Cerebellar cortex (tissue), 1 donor: ENCODE data around the gene COL17A1.

ENCODE experiments used
- DNase-seq: peaks from one replicate; pipeline ENCODE4 v3.0.0-alpha.2; 2015; ENCODE audit warnings: low spot score

COL17A1 gene

GRCh38 chr10:104096692-104097091 lies 11.0 kb upstream of the COL17A1 start:
- no peak for DNase-seq

GRCh38 chr10:104092749-104093148 lies 7.1 kb upstream of the COL17A1 start:
- DNase-seq, result no peak

DNA sequence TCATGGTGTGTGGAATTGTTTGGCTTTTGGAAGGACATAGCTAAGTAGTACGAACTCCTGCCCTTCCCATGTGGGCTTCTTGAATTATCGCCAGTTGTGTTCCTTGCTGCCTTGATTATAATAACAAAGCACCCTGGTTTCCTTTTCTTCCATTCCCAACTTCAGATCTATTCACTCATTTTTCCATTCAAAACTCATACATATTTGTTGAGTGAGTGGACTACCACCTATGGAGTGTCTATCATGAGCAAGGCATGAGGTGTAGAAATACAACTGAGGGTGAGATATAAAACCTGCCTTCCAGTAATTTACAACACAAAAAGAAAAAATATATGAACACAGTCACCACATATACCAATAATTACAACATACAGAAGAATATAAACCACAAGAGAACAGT lies 4.9 kb upstream of the COL17A1 start:
- no peak for DNase-seq

DNA sequence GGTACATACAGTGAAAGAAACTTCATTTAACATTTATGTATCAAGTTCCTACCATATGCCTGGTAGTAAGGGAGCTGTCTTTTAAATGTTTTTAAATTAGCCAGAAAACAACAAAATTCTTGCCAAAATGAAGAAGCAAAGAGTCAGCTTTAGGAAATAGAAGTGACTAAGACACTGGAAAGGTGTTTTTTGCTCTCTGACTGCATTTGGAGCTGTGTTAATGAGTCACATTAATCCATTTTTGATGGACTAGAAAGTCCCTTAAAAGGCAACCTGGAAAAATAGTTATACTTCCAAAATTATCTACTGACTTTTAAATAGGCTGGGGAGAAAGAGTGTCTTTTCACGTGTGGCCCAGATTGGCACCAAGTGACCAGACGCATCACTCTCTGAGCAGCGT lies 3.9 kb upstream of the COL17A1 start:
- DNase-seq, result no peak

- no peak for DNase-seq
These were observed 2.6 kb upstream of the COL17A1 start for GRCh38 chr10:104088239-104088638.

DNA sequence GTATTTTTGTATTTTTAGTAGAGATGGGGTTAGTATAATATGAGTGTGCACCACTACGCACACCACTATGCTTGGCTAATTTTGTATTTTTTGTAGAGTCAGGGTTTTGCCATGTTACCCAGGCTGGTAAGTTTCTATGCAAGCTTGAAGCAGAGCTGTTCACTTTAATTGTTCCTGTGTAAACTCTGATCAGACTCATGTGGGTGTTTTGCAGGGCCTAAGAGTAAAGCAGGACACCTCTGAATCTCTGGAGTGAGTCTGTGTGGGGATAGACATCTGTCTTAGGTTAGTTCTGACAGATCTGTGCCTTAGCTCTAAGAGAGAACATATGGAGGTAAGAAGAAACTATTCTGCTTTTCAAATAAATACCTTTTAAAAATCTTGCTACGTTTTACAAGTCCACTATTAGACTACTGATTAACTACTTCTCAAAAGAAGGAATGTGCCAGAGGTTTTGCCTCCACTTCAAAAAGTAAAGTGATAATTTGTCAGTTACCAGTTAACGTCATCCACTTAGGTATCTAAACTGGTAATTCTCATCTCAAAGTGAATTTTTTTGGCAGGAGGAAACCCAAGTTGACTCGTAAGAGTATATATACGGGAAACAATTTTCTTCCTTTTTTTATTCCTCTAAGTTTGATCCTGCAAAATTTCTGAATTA lies 1.1 kb downstream of the COL17A1 start:
- DNase-seq, result no peak

DNA sequence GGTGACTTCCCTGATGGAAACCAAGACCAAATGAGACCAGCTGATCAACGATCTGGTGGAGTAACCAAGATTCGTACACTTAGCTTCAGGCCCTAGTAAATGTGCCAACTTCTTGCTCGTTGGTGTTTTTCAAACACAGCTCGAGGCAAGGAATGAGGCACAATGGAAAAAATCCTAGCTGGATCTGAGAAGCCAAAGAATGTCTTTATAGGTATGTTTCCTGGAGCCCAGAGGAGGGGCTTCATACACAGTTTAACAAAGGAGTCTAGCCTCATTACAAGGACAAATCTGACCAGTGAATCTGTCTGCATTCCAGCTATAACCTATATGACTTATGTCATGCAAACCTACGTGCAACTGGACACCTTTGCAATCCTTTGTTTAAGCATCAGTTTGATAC lies 3.7 kb downstream of the COL17A1 start:
- no peak for DNase-seq

- DNase-seq, result no peak
These were observed 4.9 kb downstream of the COL17A1 start for GRCh38 chr10:104080762-104081161.

DNA sequence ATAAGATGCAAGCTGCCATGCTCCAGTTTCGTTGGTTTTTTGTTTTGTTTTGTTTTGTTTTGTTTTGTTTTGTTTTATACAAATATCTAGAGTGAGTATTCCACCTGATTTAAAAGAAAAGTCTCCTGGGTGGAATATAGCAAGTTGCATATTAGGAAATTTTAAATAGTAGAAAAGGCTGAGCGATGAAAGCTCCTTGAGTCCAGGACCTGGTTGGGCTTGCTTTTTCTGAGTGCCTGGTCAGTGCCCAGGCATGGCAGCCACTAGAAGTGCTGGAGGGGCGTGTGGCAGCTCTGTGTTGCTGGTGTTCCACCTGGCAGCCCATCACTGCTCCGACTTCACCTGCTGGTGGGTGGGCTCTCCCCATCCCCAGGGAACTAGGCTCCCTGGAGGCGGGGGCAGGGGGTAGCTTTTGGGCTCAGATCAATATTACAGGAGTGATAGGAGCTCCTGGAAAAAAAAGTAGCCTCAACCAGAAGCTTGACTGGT lies 8.0 kb downstream of the COL17A1 start:
- no peak for DNase-seq

DNA sequence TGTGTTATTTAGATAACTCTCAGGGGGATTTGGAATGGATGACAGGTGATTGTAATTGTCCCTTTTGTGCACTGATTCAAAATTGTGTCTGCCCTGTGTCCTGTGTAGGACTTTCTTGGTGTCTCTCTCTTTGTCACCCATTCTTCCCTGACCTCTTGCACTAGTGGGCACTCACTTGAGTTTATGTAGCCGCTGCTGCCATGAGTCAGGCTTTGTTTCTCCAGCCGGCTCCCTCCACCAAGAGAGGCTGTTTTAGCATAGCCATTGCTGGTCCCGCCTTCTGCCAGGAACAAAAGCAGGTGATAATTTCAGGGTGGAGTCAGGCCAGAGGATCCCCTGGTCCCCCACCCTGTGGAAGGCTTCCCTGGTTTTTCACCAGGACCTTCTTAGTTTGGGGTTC lies 8.4 kb downstream of the COL17A1 start:
- no peak for DNase-seq

DNA sequence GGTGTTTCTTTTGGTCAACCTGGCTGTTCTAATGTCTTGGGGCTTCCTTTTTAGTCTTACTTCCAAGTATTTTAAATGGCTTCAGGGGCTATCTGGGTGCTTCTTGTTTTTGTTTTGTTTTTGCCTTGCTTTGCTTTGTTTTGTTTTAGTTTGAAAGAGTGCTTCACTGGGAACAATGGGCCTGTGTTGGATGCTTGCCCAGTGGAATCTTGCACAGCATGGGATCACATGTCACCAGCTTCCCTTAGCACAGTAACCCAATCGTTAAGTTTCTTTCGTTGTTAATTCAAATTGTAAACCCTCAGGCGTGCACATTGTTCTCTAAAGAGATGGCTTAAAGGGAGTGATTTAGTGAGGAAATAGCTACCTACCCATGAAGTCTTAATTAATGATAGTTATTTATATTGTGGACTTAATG lies 8.9 kb downstream of the COL17A1 start:
- DNase-seq, result peak; percentile 8

GRCh38 chr10:104074505-104074904 lies 11.2 kb downstream of the COL17A1 start:
- no peak for DNase-seq

DNA sequence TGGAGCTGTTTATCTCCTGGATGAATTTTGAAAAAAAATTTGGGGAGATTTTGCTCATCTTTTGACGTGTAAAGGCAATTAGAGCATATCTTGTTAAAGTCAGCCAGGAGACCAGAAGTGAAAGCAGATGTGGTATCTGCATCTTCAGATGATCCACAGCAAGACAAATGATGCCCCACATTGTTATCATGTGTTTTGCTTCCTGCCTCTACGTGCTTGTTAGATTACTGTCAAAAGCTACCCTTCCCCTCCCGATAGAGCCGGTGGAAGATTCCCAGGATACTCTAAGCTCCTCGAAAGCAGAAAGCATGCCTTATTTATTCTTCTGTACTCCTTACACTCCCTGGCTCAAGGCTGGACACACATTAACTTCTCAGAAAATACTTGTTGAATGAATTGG lies 12.9 kb downstream of the COL17A1 start:
- DNase-seq, result no peak

DNA sequence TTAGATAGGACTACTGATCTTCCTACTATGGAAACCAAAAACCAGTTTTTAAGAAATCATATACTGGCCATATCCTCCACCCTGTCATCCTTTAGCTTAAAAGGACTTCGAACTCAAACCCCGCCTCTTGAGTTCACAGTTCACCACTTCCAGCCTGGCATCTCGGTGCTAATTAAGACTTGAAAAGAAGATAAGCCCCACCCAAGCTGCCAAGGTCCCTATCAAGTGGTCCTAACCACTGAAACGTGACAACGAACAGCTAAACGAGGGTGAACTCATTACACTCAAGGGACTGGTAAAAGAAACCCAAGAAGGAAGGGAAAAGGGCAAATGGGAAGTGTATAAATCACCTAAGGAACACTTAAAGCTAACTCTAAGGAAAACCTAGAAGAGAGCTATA lies 16.1 kb downstream of the COL17A1 start:
- no peak for DNase-seq

GRCh38 chr10:104067525-104067924 lies 18.2 kb downstream of the COL17A1 start:
- DNase-seq, result no peak

DNA sequence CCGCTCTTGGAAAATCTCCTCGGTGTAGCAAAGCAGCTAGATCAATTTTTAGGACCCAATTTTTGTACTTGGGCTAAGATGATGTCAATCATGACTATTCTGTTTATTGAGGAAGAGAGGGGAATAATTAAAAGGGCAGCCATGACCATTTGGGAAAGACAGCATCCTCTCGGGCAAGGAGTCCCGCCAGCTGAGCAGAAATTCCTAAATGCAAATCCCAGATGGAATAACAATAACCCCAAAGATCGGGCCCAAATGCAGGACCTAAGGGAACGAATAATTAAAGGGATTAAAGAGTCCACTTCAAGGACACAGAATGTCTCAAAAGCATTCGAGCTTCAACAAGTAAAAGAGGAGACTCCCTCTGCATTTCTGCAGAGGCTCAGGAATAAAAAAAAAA lies 18.7 kb downstream of the COL17A1 start:
- DNase-seq, result no peak

- no peak for DNase-seq
These were observed 19.9 kb downstream of the COL17A1 start for GRCh38 chr10:104065748-104066147.

- DNase-seq, result no peak
These were observed 24.5 kb downstream of the COL17A1 start for GRCh38 chr10:104061196-104061595.

GRCh38 chr10:104059364-104059763 lies 26.3 kb downstream of the COL17A1 start:
- DNase-seq, result no peak

DNA sequence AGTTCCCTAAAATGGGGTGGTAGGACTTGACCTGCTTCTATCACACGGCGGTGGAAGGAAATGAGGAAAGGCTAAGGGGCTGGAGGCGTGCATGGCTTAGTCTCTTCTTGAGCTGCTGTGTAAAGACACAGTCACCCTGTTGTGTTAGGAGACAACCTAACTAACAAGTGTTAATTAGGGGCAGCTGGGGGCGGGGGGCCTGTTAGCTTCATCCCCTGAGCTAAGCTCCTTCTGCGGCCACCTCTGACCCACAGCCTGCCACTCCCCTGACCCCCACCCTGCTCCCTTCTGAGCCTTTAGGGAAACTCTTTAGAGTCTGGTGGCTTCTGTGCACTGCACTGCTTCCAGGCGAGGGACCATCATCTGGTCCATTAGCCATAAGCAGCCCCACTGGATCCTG lies 28.0 kb downstream of the COL17A1 start:
- DNase-seq, result no peak

DNA sequence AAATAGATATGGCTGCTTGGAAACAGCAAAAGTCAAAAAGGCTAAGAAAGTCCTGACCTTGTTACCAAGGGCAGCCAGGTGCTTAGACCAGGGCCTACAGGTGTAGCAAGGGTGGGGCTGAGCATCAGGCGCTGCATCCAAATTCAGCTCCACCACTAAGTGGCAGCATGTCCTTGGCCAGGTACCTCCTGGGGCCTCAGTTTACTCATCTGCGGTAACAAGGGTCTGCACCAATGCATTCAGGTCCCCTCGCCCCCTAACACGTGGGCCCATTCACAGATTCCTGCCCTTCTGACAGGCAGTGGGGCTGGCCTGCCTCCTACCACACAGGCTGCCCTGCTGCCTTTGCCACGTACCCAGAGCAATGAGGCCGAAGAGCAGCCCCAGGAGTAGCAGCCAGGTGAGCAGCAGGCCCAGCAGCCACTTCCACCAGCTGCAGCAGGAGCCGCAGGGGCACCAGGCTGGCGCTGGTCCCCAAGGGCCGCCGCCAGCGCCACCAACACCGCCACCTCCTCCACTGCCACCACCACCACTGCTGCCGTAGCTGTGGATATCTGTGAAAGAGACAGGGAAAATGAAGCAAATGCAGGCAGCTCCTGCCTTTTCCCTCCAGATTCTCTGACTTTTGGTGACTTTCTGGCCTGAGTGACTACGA lies 28.9 kb downstream of the COL17A1 start:
- DNase-seq, result no peak

GRCh38 chr10:104054430-104054829 lies 31.2 kb downstream of the COL17A1 start:
- no peak for DNase-seq

- DNase-seq, result no peak
These were observed 32.5 kb downstream of the COL17A1 start for GRCh38 chr10:104053201-104053600.

DNA sequence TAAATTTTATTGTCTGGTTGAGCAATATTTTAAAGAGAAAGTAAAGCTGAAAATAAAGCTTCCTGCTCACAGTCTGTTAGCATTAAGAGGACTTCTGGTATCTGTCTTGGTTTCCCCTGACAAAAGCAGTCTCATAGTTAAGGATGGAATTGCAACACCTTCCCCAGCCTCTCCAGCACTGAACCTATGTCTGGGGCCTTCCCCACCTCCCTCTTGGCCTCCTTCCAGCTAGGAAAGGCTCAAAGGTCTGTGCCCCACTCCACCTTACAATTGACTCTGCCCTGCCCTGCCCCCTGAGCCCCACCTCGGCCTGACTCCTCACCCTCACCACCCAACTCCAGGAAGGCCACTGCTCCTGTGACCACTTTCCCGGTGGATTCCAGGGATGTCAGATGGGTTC lies 33.2 kb downstream of the COL17A1 start:
- no peak for DNase-seq
